GM23338 (cell line): ENCODE results near the gene TMPRSS9. TPM values are rescaled to one million over a fixed set of nuclear protein-coding genes. Genes with fewer than 3 reads are reported as not detected.

Source experiments
- ATAC-seq: fragments of 200-7000 bp; cut with Tn5 transposase; 3 replicates; pipeline ENCODE4 v1.9.1; 2020
- DNase-seq: peaks from one replicate; pipeline ENCODE4 v3.0.0-alpha.2; 2015; ENCODE audit warnings: low spot score
- H2AFZ ChIP-seq: fragments of 200-600 bp; sonication (generic); 2 replicates; pipeline ENCODE4 v1.8.0; 2016; ENCODE audit warnings: antibody characterized with exemption, mild to moderate bottlenecking, moderate library complexity
- H3F3A ChIP-seq: fragments of 200-600 bp; sonication (generic); replicated peaks from 2 replicates; pipeline ENCODE4 v1.8.0; 2017; ENCODE audit warnings: antibody characterized with exemption, mixed run types, low read depth
- H3K27ac ChIP-seq: fragments of 200-600 bp; sonication (generic); 2 replicates; pipeline ENCODE4 v1.6.1; 2016; ENCODE audit warnings: low read depth
- H3K27me3 ChIP-seq: fragments of 200-600 bp; sonication (generic); 2 replicates; pipeline ENCODE4 v1.8.0; 2016; ENCODE audit warnings: mild to moderate bottlenecking, mixed run types, moderate library complexity; ENCODE audit not compliant: insufficient read depth
- H3K36me3 ChIP-seq: fragments of 200-600 bp; sonication (generic); 2 replicates; pipeline ENCODE4 v1.8.0; 2016; ENCODE audit warnings: mild to moderate bottlenecking; ENCODE audit not compliant: insufficient read depth
- H3K4me1 ChIP-seq: fragments of 200-600 bp; sonication (generic); 2 replicates; pipeline ENCODE4 v1.8.0; 2016; ENCODE audit warnings: mild to moderate bottlenecking, moderate library complexity; ENCODE audit not compliant: insufficient read depth
- H3K4me2 ChIP-seq: fragments of 200-600 bp; sonication (generic); 2 replicates; pipeline ENCODE4 v1.7.1; 2017; ENCODE audit warnings: mixed run types
- H3K4me3 ChIP-seq: fragments of 200-600 bp; sonication (generic); 2 replicates; pipeline ENCODE4 v1.6.1; 2016; ENCODE audit warnings: mixed run types
- H3K79me2 ChIP-seq: fragments of 200-600 bp; sonication (generic); replicated peaks from 2 replicates; pipeline ENCODE4 v1.8.0; 2017; ENCODE audit warnings: mild to moderate bottlenecking; ENCODE audit not compliant: insufficient read depth
- H3K9me2 ChIP-seq: fragments of 200-600 bp; sonication (generic); 2 replicates; pipeline ENCODE4 v1.8.0; 2017; ENCODE audit not compliant: insufficient read depth
- H4K20me1 ChIP-seq: fragments of 200-600 bp; sonication (generic); replicated peaks from 2 replicates; pipeline ENCODE4 v1.8.0; 2017; ENCODE audit warnings: mild to moderate bottlenecking; ENCODE audit not compliant: insufficient read depth
- H3K27ac Mint-ChIP-seq: 2 replicates; pipeline ENCODE4 v1.8.0; 2020; ENCODE audit warnings: inconsistent platforms, mild to moderate bottlenecking, moderate library complexity, mixed read lengths
- H3K27me3 Mint-ChIP-seq: 3 replicates; pipeline ENCODE4 v1.8.0; 2022; ENCODE audit warnings: low read depth, mild to moderate bottlenecking, moderate library complexity, mixed read lengths, inconsistent platforms; ENCODE audit not compliant: insufficient read depth, poor library complexity
- H3K36me3 Mint-ChIP-seq: 3 replicates; pipeline ENCODE4 v1.8.0; 2021; ENCODE audit warnings: low read depth, mild to moderate bottlenecking, inconsistent platforms, moderate library complexity, mixed read lengths
- H3K4me1 Mint-ChIP-seq: 3 replicates; pipeline ENCODE4 v1.8.0; 2020; ENCODE audit warnings: mild to moderate bottlenecking, inconsistent platforms, mixed read lengths
- H3K4me3 Mint-ChIP-seq: 3 replicates; pipeline ENCODE4 v1.8.0; 2021; ENCODE audit warnings: moderate library complexity, mild to moderate bottlenecking, inconsistent platforms, mixed read lengths
- H3K9me3 Mint-ChIP-seq: 3 replicates; pipeline ENCODE4 v1.8.0; 2020; ENCODE audit warnings: moderate library complexity, mild to moderate bottlenecking, inconsistent platforms, mixed read lengths
- CTCF ChIP-seq, 2 experiments: fragments of 200-600 bp in 1 of 2; sonication (generic) in 1 of 2; conservative IDR thresholded peaks; 2 replicates each; pipeline versions ENCODE4 v1.5.1 to v1.6.1; 2016 to 2017; ENCODE audit warnings: antibody characterized with exemption in 2 of 2, low read depth in 2 of 2, mild to moderate bottlenecking in 2 of 2, moderate library complexity in 1 of 2
- EZH2 ChIP-seq: fragments of 200-600 bp; sonication (generic); IDR thresholded peaks from one replicate; pipeline ENCODE4 v1.8.0; 2017; ENCODE audit warnings: antibody characterized with exemption, mild to moderate bottlenecking, low read depth; ENCODE audit not compliant: unreplicated experiment
- REST ChIP-seq: IDR thresholded peaks from one replicate; pipeline ENCODE4 v1.6.1; 2018; ENCODE audit warnings: antibody characterized with exemption; ENCODE audit not compliant: unreplicated experiment
- STAT1 ChIP-seq: IDR thresholded peaks from one replicate; pipeline ENCODE4 v1.6.1; 2016; ENCODE audit warnings: antibody characterized with exemption; ENCODE audit not compliant: unreplicated experiment
- ZNF114 ChIP-seq: fragments of 250-450 bp; sonication (Bioruptor Pico); IDR thresholded peaks from 2 replicates; pipeline ENCODE4 v1.5.0; 2020; ENCODE audit warnings: mild to moderate bottlenecking, moderate library complexity
- polyA plus RNA-seq: library from polyadenylated mRNA; unstranded; fragments of >200 nt; fragmentation: Nextera tagmentation; extraction: Ambion mirVana; gene quantifications from 2 replicates; pipeline ENCODE4 v1.2.1, GENCODE V29; 2016
- total RNA-seq: library from RNA; depleted of rRNA; stranded (reverse); fragments of >200 nt; shearing (Covaris generic); gene quantifications from 2 replicates; pipeline ENCODE4 v1.2.3, GENCODE V29; 2014
- TF ChIP-seq, protein P1 (sequence below): IDR thresholded peaks from 2 replicates; pipeline ENCODE4 v1.6.1; 2016; ENCODE audit warnings: antibody characterized with exemption

TMPRSS9 gene
- total and polyA plus RNA-seq, 2 experiments from 2014 or later: 0.05 to 0.28 TPM

- TF ChIP-seq REST: no peak
- TF ChIP-seq, protein P1, sequence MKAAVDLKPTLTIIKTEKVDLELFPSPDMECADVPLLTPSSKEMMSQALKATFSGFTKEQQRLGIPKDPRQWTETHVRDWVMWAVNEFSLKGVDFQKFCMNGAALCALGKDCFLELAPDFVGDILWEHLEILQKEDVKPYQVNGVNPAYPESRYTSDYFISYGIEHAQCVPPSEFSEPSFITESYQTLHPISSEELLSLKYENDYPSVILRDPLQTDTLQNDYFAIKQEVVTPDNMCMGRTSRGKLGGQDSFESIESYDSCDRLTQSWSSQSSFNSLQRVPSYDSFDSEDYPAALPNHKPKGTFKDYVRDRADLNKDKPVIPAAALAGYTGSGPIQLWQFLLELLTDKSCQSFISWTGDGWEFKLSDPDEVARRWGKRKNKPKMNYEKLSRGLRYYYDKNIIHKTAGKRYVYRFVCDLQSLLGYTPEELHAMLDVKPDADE: no peak
- TF ChIP-seq ZNF114 (CRISPR knock-in tag): no peak
- TF ChIP-seq EZH2: no peak
Observed at GRCh38 chr19:2320049-2320448, 40.0 kb upstream of the TMPRSS9 start (continued).

DNA sequence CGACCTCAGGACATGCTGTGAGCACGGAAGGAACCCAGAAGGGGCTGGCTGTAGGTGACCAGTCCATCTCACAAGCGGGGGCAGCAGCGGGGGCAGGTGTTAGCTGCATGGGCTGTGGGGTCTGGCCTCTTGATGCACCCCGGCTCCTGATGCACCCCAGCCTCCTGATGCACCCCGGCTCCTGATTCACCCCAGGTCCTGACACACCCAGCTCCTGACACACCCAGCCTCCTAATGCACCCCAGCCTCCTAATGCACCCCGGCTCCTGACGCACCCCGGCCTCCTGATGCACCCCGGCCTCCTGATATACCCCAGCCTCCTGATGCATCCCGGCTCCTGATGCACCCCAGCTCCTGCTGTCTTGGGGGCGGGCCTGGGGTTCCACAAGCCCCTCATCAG is 39.1 kb upstream of the TMPRSS9 start:
- H3F3A ChIP-seq: no peaks in the 10 kb centered on the region
- ATAC-seq (no peak), DNase-seq (no peak)
- H3K9me2 ChIP-seq: no peaks in the 10 kb centered on the region
- H3K27ac ChIP-seq: no peak overlapping the region
- no peak overlapping the region for H2AFZ ChIP-seq
- no peak overlapping the region for H3K27ac Mint-ChIP-seq
- H4K20me1 ChIP-seq: no peaks in the 10 kb centered on the region; the same call in 1 of the 2 replicates
- H3K36me3 ChIP-seq: no peaks in the 10 kb centered on the region
- peaks cover 8% of the 10 kb centered on the region for H3K27me3 Mint-ChIP-seq
- no peak overlapping the region for H3K4me2 ChIP-seq
- H3K79me2 ChIP-seq: peaks cover 3% of the 10 kb centered on the region; the same call in 1 of the 2 replicates
- H3K9me3 Mint-ChIP-seq: no peaks in the 10 kb centered on the region
- H3K4me1 ChIP-seq: no peaks in the 10 kb centered on the region
- H3K27me3 ChIP-seq: no peaks in the 10 kb centered on the region
- TF ChIP-seq EZH2: no peak
- no peak for TF ChIP-seq CTCF (conservative IDR thresholded peaks at IDR 0.05; ENCODE audit: low read depth in 2 of 2)
- TF ChIP-seq, protein P1: no peak
- TF ChIP-seq STAT1: no peak
- no peak for TF ChIP-seq ZNF114 (CRISPR knock-in tag)
- no peak overlapping the region for H3K4me3 Mint-ChIP-seq
- H3K36me3 Mint-ChIP-seq: peaks cover 18% of the 10 kb centered on the region
- H3K4me3 ChIP-seq: no peak overlapping the region
- H3K4me1 Mint-ChIP-seq: peaks cover 3% of the 10 kb centered on the region; the same call in 2 of the 3 replicates
